Peyer's patch (tissue), 4 donors: Measurements from ENCODE around the gene VSIG1. TPM values are rescaled to one million over a fixed set of nuclear protein-coding genes. Genes with fewer than 3 reads are reported as not detected.

ENCODE experiments used
- DNase-seq, 3 donors: peaks; one replicate each; pipeline ENCODE4 v3.0.0-alpha.2; 2017 to 2019
- H3K27ac ChIP-seq, 4 donors: fragments of 200-600 bp; sonication (generic); one replicate each; pipeline ENCODE4 v1.5.1; 2016 to 2019
- H3K27me3 ChIP-seq, 2 donors: fragments of 200-600 bp; sonication (generic); one replicate each; pipeline ENCODE4 v1.5.1; 2019
- H3K36me3 ChIP-seq, 3 donors: fragments of 200-600 bp; sonication (generic); one replicate each; pipeline ENCODE4 v1.5.1; 2016 to 2019
- H3K4me1 ChIP-seq, 4 donors: fragments of 200-600 bp; sonication (generic); one replicate each; pipeline ENCODE4 v1.5.1; 2016 to 2019
- H3K4me3 ChIP-seq, 4 donors: fragments of 200-600 bp; sonication (generic); 1 replicate in 3 of 4; 2 replicates in 1 of 4; pipeline ENCODE4 v1.5.1; 2016 to 2019; ENCODE audit warnings: mild to moderate bottlenecking in 1 of 4
- H3K9me3 ChIP-seq, 4 donors: fragments of 200-600 bp; sonication (generic); one replicate each; pipeline ENCODE4 v1.5.1; 2016 to 2019; ENCODE audit warnings: mild to moderate bottlenecking in 1 of 4
- POLR2A ChIP-seq, 2 donors: fragments of 450-650 bp; IDR thresholded peaks; one replicate each; pipeline ENCODE4 v1.5.1; 2017; ENCODE audit warnings: antibody characterized with exemption in 2 of 2, mild to moderate bottlenecking in 2 of 2, moderate library complexity in 2 of 2
- total RNA-seq, 4 donors: library from RNA; depleted of rRNA; stranded (reverse); fragments of >200 nt; gene quantifications; one replicate each; pipeline ENCODE4 v1.1.0, GENCODE V29; 2016
- TF ChIP-seq, protein P1 (sequence below), 6 experiments: fragments of 450-650 bp in 4 of 6; fragments of 200-600 bp in 2 of 6; sonication (generic) in 1 of 6; IDR thresholded peaks; one replicate each; pipeline ENCODE4 v1.5.1; 2017 to 2019; ENCODE audit warnings: antibody characterized with exemption in 6 of 6, mild to moderate bottlenecking in 3 of 6, moderate library complexity in 1 of 6

VSIG1 gene
- total RNA-seq, 4 donors from 2014 or later: 0.38 to 0.53 TPM; not detected in 2

DNA sequence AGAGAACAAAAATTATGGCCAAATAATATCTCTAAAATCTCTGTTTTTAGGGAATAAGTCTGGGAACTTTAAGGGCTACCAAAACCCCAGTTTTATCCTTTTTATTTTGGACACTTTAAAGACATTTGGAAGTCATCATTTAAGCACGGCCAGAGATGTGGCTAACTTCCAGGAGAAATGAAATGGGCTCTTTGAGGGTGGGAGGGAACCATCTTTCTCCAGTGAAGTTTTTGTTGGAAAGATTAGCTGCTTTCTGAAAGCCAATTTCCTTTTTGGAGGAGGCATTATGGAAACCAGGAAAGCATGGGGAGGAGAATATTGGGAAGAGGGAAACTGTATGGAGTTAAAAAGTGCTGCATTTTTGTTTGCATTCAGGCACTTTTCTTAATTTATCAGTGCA lies 4.8 kb downstream of the VSIG1 start:
- Histone ChIP-seq H3K9me3 (no peaks in the 10 kb centered on the region), H3K4me3 (no peak overlapping the region), H3K4me1 (no peaks in the 10 kb centered on the region), H3K36me3 (no peaks in the 10 kb centered on the region), H3K27me3 (no peaks in the 10 kb centered on the region), H3K27ac (no peak overlapping the region)
- no peak for DNase-seq
- TF ChIP-seq POLR2A (IDR thresholded peaks at IDR 0.05): no peak

DNA sequence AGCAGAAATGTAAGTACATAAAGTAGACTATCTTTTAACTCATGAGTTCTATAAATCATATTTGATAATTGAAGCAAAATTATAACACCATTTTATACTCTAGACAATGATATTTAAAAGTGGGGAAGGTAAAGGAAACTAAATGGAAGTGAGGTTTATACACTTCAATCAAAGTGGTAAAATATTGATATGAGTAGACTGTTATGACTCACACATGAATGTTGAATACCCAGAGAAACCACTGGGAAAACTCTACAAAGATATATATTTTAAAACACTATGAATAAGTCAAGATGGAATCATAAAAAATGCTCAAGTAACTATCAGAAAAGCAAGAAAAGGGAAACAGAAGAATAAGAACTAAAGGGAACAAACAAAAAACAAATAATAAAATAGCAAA lies 8.4 kb downstream of the VSIG1 start:
- H3K4me1 ChIP-seq: no peaks in the 10 kb centered on the region
- TF ChIP-seq, protein P1, sequence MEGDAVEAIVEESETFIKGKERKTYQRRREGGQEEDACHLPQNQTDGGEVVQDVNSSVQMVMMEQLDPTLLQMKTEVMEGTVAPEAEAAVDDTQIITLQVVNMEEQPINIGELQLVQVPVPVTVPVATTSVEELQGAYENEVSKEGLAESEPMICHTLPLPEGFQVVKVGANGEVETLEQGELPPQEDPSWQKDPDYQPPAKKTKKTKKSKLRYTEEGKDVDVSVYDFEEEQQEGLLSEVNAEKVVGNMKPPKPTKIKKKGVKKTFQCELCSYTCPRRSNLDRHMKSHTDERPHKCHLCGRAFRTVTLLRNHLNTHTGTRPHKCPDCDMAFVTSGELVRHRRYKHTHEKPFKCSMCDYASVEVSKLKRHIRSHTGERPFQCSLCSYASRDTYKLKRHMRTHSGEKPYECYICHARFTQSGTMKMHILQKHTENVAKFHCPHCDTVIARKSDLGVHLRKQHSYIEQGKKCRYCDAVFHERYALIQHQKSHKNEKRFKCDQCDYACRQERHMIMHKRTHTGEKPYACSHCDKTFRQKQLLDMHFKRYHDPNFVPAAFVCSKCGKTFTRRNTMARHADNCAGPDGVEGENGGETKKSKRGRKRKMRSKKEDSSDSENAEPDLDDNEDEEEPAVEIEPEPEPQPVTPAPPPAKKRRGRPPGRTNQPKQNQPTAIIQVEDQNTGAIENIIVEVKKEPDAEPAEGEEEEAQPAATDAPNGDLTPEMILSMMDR (IDR thresholded peaks at IDR 0.05): no peak
- TF ChIP-seq POLR2A (IDR thresholded peaks at IDR 0.05): no peak
- no peak for DNase-seq
- H3K4me3 ChIP-seq: no peak overlapping the region
- H3K27ac ChIP-seq: no peak overlapping the region
- H3K27me3 ChIP-seq: no peaks in the 10 kb centered on the region
- H3K9me3 ChIP-seq: no peaks in the 10 kb centered on the region
- no peaks in the 10 kb centered on the region for H3K36me3 ChIP-seq

DNA sequence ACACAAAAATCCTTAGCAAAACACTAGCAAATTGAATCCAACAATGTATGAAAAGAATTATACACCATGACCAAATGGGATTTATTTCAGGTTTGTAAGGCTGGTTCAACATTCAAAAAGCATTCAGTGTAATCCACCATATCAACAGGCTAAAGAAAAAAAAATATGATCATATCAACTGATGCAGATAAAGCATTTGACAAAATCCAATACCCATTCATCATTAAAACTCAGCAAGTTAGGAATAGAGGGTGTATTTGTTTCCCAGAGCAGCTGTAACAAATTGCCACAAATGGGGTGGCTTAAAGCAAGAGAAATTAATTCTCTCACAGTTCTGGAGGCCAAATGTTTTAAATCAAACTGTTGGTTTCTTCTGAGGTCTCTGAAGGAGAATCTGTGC lies 10.7 kb downstream of the VSIG1 start:
- DNase-seq: no peak
- no peak overlapping the region for H3K27ac ChIP-seq
- TF ChIP-seq POLR2A (IDR thresholded peaks at IDR 0.05): no peak
- TF ChIP-seq, protein P1 (IDR thresholded peaks at IDR 0.05): no peak

DNA sequence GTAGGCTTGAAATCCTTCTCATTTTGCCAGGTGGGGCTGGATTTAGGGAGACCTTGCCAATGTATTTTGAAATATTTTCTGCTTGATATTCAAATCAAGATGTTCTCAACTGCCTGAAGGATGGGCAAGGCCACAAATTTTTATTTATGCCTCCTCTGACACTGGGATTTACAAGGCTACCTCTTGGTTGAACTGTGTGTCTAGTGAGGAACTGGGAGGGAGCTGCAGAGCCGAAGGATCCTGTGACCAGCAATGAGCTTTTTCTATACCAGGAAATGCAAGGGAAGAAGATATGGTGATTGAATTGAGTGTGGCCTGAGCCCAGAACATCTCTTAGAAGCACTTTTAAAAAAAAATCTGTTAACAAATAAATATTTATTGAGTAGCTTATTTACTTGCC lies 14.9 kb downstream of the VSIG1 start:
- DNase-seq: no peak
- Histone ChIP-seq H3K27ac (no peak overlapping the region), H3K36me3 (no peaks in the 10 kb centered on the region), H3K4me3 (no peak overlapping the region), H3K4me1 (no peaks in the 10 kb centered on the region), H3K27me3 (no peaks in the 10 kb centered on the region), H3K9me3 (no peaks in the 10 kb centered on the region)
- TF ChIP-seq, protein P1 (IDR thresholded peaks at IDR 0.05): no peak
- TF ChIP-seq POLR2A (IDR thresholded peaks at IDR 0.05): no peak

More for the DNA sequence above, 10.7 kb downstream of the VSIG1 start:
- no peaks in the 10 kb centered on the region for H3K27me3 ChIP-seq
- no peaks in the 10 kb centered on the region for H3K9me3 ChIP-seq
- H3K36me3 ChIP-seq: no peaks in the 10 kb centered on the region
- no peak overlapping the region for H3K4me3 ChIP-seq
- H3K4me1 ChIP-seq: no peaks in the 10 kb centered on the region

DNA sequence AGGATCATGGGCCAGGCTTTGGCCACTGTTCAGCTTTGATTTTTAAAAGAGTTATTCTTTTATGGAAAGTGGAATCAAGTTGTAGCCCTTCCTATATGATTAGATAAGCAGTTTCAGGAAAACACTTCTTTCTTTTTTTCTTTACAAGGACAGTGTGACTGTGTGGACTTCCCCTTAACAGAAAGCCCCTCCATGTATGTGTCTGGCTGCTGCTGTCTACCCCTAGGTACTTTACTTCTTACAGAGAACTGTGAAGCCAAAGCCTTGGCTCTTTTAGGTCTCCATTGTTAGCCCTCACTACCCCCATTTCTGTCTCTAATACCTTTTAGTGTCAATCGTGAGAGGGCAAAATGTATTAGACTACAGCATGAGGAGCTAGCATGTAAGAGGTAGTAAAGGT lies 19.1 kb downstream of the VSIG1 start:
- H3K36me3 ChIP-seq: no peaks in the 10 kb centered on the region
- no peak for DNase-seq
- TF ChIP-seq, protein P1 (IDR thresholded peaks at IDR 0.05): no peak
- no peak for TF ChIP-seq POLR2A (IDR thresholded peaks at IDR 0.05)
- H3K4me3 ChIP-seq: no peak overlapping the region
- no peaks in the 10 kb centered on the region for H3K9me3 ChIP-seq
- no peaks in the 10 kb centered on the region for H3K4me1 ChIP-seq
- no peak overlapping the region for H3K27ac ChIP-seq
- H3K27me3 ChIP-seq: no peaks in the 10 kb centered on the region

DNA sequence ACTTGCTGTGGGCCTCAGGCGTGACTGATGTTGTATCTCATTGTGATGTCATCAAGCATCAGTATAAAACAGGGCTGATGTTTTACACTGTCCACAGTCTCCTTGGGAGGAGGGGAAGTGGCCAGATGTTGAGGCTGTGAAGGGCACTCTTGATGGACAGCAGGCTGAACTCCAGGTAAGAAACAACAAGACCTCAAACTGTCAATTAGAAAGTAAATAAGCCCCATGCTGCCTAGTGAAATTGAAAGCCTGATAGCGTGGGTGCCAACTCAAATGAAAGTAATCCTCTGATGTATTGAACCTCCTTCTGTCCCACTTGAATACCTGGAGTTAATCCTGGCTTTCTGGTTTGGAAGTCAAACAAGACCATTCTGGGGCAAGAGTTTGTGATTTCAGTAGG lies 19.7 kb downstream of the VSIG1 start:
- TF ChIP-seq, protein P1 (IDR thresholded peaks at IDR 0.05): no peak
- TF ChIP-seq POLR2A (IDR thresholded peaks at IDR 0.05): no peak

More for the DNA sequence above, 19.7 kb downstream of the VSIG1 start:
- no peak overlapping the region for H3K27ac ChIP-seq
- H3K9me3 ChIP-seq: no peaks in the 10 kb centered on the region
- H3K27me3 ChIP-seq: no peaks in the 10 kb centered on the region
- no peak overlapping the region for H3K4me3 ChIP-seq
- no peaks in the 10 kb centered on the region for H3K4me1 ChIP-seq
- DNase-seq: no peak
- H3K36me3 ChIP-seq: no peaks in the 10 kb centered on the region
